Esophagus squamous epithelium (tissue), 5 donors: ENCODE measurements around the gene SLC47A2. TPM values are rescaled to one million over a fixed set of nuclear protein-coding genes. Genes with fewer than 3 reads are reported as not detected.

Experiments used
- DNase-seq: peaks from one replicate; lab custom pipeline; 2025; lab: John Stamatoyannopoulos, UW
- H3K27ac ChIP-seq, 4 donors: fragments of 200-600 bp; sonication (generic); one replicate each; pipeline ENCODE4 v1.5.1; 2016 to 2019; ENCODE audit warnings: mild to moderate bottlenecking in 1 of 4
- H3K27me3 ChIP-seq, 4 donors: fragments of 200-600 bp; sonication (generic); 1 replicate in 3 of 4; 2 replicates in 1 of 4; pipeline versions ENCODE4 v1.5.1 to v1.6.0; 2017 to 2021; ENCODE audit warnings: antibody characterized with exemption in 1 of 4
- H3K36me3 ChIP-seq, 3 donors: fragments of 200-600 bp; sonication (generic); one replicate each; pipeline ENCODE4 v1.5.1; 2016 to 2019
- H3K4me1 ChIP-seq, 3 donors: fragments of 200-600 bp; sonication (generic); one replicate each; pipeline ENCODE4 v1.5.1; 2017 to 2019
- H3K4me3 ChIP-seq, 4 donors: fragments of 200-600 bp; sonication (generic); 1 replicate in 3 of 4; 2 replicates in 1 of 4; pipeline ENCODE4 v1.5.1; 2016 to 2019; ENCODE audit warnings: mild to moderate bottlenecking in 2 of 4, moderate library complexity in 1 of 4
- H3K9me3 ChIP-seq, 3 donors: fragments of 200-600 bp; sonication (generic); one replicate each; pipeline ENCODE4 v1.5.1; 2016 to 2019
- POLR2A ChIP-seq, 4 donors: fragments of 450-650 bp; IDR thresholded peaks; one replicate each; pipeline ENCODE4 v1.6.1; 2017; ENCODE audit warnings: antibody characterized with exemption in 4 of 4, mild to moderate bottlenecking in 4 of 4, moderate library complexity in 3 of 4
- whole genome bisulfite sequencing, 2 donors: methylation state at CpG; one replicate each; pipeline ENCODE4 v1.1.5; 2018; 5-methylcytosine and 5-hydroxymethylcytosine counted together
- intact Hi-C: fragments of 100-400 bp; cut with DNase I; formaldehyde crosslinking; loops from one replicate; pipeline ENCODE4 v1.15.0; 2022
- total RNA-seq, 4 donors: library from RNA; depleted of rRNA; stranded (reverse); fragments of >200 nt; gene quantifications; one replicate each; pipeline ENCODE4 v1.1.0, GENCODE V29; 2016
- TF ChIP-seq, protein P1 (sequence below), 6 experiments: fragments of 450-650 bp in 4 of 6; fragments of 200-600 bp in 2 of 6; sonication (generic) in 2 of 6; IDR thresholded peaks; one replicate each; pipeline ENCODE4 v1.5.1; 2016 to 2019; ENCODE audit warnings: antibody characterized with exemption in 6 of 6, mild to moderate bottlenecking in 4 of 6, moderate library complexity in 4 of 6
- donor health status: DM: yes; HTN: yes; CAD: no.

The SLC47A2 gene
- total RNA-seq, 4 donors from 2014 or later, result 0.56 to 2.2 (median 0.76) TPM; not detected in 1

DNA sequence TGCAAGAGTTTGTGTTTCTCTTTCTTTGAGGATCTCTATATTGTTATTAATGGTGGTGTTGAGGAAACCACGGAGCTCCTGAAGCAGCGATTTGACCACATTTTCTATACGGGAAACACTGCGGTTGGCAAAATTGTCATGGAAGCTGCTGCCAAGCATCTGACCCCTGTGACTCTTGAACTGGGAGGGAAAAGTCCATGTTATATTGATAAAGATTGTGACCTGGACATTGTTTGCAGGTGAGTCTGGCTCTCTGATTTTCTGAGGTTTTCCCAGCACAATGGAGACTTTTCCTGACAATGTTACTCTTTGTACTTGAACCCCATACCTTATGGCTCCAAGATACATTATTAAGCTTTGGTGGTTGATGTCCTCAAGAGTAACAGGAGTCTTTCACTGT, 60.0 kb downstream of the SLC47A2 start:
- H3K27ac ChIP-seq, result peak overlapping the region in 2 of 4 donors; percentile 64 to 69
- peaks cover 5 to 96% (median 23%) of the 10 kb centered on the region in 3 donors for H3K4me1 ChIP-seq
- 68 to 86% methylated on average over 4 of the region's 4 CpGs for WGBS, 2 donors
- no peaks in the 10 kb centered on the region for H3K27me3 ChIP-seq
- no peak overlapping the region for H3K4me3 ChIP-seq
- no peaks in the 10 kb centered on the region for H3K9me3 ChIP-seq
- TF ChIP-seq POLR2A (IDR thresholded peaks at IDR 0.05), result no peak
- TF ChIP-seq, protein P1, sequence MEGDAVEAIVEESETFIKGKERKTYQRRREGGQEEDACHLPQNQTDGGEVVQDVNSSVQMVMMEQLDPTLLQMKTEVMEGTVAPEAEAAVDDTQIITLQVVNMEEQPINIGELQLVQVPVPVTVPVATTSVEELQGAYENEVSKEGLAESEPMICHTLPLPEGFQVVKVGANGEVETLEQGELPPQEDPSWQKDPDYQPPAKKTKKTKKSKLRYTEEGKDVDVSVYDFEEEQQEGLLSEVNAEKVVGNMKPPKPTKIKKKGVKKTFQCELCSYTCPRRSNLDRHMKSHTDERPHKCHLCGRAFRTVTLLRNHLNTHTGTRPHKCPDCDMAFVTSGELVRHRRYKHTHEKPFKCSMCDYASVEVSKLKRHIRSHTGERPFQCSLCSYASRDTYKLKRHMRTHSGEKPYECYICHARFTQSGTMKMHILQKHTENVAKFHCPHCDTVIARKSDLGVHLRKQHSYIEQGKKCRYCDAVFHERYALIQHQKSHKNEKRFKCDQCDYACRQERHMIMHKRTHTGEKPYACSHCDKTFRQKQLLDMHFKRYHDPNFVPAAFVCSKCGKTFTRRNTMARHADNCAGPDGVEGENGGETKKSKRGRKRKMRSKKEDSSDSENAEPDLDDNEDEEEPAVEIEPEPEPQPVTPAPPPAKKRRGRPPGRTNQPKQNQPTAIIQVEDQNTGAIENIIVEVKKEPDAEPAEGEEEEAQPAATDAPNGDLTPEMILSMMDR (IDR thresholded peaks at IDR 0.05), result no peak
- peaks cover 5 to 81% (median 10%) of the 10 kb centered on the region in 3 donors for H3K36me3 ChIP-seq
- intact Hi-C loops, result no loop called here
- DNase-seq, result no peak

DNA sequence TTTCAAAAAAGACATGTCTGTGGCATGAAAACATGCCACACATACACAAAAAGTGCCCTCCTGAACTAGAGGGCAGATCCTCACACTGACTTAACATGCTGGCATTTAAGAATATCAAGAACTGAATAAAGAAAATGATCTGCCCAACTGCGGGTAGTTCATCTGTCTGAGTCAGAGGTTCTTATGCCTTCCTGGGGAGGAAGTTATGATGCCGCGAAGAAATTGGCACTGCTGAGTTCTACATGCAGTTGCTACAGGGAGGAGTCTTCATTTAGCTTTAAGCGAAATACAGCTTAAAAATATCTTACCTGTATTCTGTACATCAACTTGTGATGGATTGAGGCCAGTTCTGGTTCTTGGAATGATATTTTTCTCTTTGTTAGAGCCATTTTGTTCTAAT, 61.5 kb downstream of the SLC47A2 start:
- Histone ChIP-seq H3K36me3 (peaks cover 5 to 67% (median 10%) of the 10 kb centered on the region in 3 donors), H3K27ac (peak overlapping the region; percentile 8 to 70 (median 65)), H3K4me3 (no peak overlapping the region), H3K9me3 (no peaks in the 10 kb centered on the region), H3K27me3 (no peaks in the 10 kb centered on the region), H3K4me1 (peaks cover 8 to 100% (median 28%) of the 10 kb centered on the region in 3 donors)
- DNase-seq, result no peak
- intact Hi-C loops, result no loop called here
- no peak for TF ChIP-seq POLR2A (IDR thresholded peaks at IDR 0.05)
- TF ChIP-seq, protein P1 (IDR thresholded peaks at IDR 0.05), result no peak
- WGBS, 2 donors, result 27 to 55% methylated on average over 4 of the region's 4 CpGs

DNA sequence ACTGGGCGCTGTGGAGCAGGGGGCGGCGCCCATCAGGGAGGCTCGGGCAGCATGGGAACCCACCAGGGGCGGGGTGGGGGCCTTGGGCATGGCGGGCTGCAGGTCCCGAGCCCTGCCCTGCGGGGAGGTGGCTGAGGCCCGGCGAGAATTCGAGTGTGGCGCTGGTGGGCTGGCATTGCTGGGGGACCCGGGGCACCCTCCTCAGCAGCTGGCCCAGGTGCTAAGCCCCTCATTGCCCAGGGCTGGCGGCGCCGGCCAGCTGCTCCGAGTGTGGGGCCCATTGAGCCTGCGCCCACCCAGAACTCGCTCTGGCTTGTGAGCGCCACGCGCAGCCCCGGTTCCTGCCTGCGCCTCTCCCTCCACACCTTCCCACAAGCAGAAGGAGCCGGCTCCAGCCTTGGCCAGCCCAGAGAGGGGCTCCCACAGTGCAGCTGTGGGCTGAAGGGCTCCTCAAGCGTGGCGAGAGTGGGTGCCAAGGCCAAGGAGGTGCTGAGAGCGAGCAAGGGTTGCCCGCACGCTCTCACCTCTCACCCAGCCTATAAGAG, 62.0 kb downstream of the SLC47A2 start:
- H3K4me3 ChIP-seq, result no peak overlapping the region
- H3K27ac ChIP-seq, result peak overlapping the region; percentile 8 to 70 (median 65)
- 45 to 100% methylated on average over 1 to 5 of the region's 30 CpGs for WGBS, 2 donors
- no peaks in the 10 kb centered on the region for H3K27me3 ChIP-seq
- TF ChIP-seq POLR2A (IDR thresholded peaks at IDR 0.05), result no peak
- TF ChIP-seq, protein P1 (IDR thresholded peaks at IDR 0.05), result no peak
- intact Hi-C loops, result no loop called here
- no peaks in the 10 kb centered on the region for H3K9me3 ChIP-seq
- peaks cover 10 to 100% (median 32%) of the 10 kb centered on the region in 3 donors for H3K4me1 ChIP-seq
- peaks cover 5 to 67% (median 10%) of the 10 kb centered on the region in 3 donors for H3K36me3 ChIP-seq
- no peak for DNase-seq

DNA sequence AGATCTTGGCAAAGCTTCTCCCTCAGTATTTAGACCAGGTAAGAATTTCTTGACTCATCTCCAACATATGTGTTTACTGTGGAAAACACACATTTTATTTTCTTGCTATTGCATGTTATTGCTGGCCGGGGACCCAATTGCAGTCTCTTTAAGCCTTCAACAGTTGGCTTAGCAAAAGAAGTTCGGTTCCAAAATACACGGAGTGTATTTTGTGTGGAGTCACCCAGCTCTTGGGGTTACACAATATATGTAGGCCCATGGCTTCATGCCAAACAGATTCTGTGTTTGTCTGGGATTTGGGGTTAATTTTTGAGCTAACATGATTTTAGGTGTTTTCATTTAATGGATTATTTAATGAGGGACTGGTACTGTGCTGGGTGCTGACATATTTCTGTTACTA, 63.8 kb downstream of the SLC47A2 start:
- intact Hi-C loops, result no loop called here
- no peaks in the 10 kb centered on the region for H3K27me3 ChIP-seq
- H3K4me3 ChIP-seq, result peak overlapping the region in 3 of 4 donors; percentile 82 to 95 (median 90)
- H3K36me3 ChIP-seq, result peaks cover 5 to 49% (median 10%) of the 10 kb centered on the region in 3 donors
- H3K9me3 ChIP-seq, result no peaks in the 10 kb centered on the region
- peak overlapping the region; percentile 70 to 99 (median 95) for H3K27ac ChIP-seq
- TF ChIP-seq, protein P1 (IDR thresholded peaks at IDR 0.05), result no peak
- no peak for TF ChIP-seq POLR2A (IDR thresholded peaks at IDR 0.05)
- peaks cover 10 to 90% (median 34%) of the 10 kb centered on the region in 3 donors for H3K4me1 ChIP-seq
- no peak for DNase-seq
- 27 to 57% methylated on average over 3 of the region's 3 CpGs for WGBS, 2 donors

DNA sequence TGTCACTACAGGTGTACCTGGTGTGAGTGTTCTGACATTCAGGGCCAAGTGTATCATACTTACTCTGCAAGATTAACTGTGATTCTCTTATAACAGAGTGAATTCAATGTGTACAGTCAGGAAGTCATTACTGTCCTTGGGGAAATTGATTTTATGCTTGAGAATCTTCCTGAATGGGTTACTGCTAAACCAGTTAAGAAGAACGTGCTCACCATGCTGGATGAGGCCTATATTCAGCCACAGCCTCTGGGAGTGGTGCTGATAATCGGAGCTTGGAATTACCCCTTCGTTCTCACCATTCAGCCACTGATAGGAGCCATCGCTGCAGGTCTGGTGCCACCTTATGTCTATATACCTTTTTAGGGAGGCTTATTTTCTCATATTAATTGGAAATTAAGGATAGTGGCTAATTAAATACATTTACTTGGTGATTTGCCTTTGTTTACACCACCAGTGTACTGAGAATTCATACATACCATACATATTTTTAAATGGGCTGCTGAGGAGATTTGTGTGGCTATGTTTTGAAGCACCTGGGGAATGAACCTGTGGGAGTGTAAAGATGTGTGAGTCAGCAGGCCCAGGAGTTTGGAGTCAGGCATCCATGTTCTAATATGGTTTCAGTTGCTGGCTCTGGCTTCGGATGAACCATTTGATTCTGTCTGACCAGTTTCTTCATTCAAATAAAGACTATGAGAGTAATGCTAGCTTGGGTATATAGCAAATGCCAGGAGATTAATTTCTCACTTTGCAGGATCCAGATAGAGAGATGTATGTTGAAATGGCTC, 64.7 kb downstream of the SLC47A2 start:
- Histone ChIP-seq H3K4me1 (peaks cover 16 to 90% (median 39%) of the 10 kb centered on the region in 3 donors), H3K4me3 (peak overlapping the region; percentile 67 to 95 (median 86)), H3K27ac (peak overlapping the region; percentile 70 to 99 (median 95)), H3K36me3 (peaks cover 5 to 39% (median 10%) of the 10 kb centered on the region in 3 donors), H3K9me3 (no peaks in the 10 kb centered on the region), H3K27me3 (no peaks in the 10 kb centered on the region)
- DNase-seq, result no peak
- WGBS, 2 donors, result 28 to 37% methylated on average over 5 of the region's 5 CpGs
- intact Hi-C loops, result no loop called here
- TF ChIP-seq, protein P1 (IDR thresholded peaks at IDR 0.05), result no peak
- no peak for TF ChIP-seq POLR2A (IDR thresholded peaks at IDR 0.05)
